ENCODE data around the gene CAMK1. TPM values are rescaled to one million over a fixed set of nuclear protein-coding genes. Genes with fewer than 3 reads are reported as not detected.

The CAMK1 gene
- polyA plus RNA-seq, 2 donors: 6.5 to 8.1 TPM

GRCh38 chr3:9785602-9786001 is 15.9 kb upstream of the CAMK1 start:
- no peak overlapping the region for H3K27ac ChIP-seq (ENCODE audit: low read depth in 2 of 2, low read length in 1 of 2)
- H3K27me3 ChIP-seq (ENCODE audit: control insufficient read depth in 1 of 2, insufficient read depth in 2 of 2, low read length in 2 of 2): no peaks in the 10 kb centered on the region
- H3K36me3 ChIP-seq (ENCODE audit: control insufficient read depth in 2 of 2, insufficient read depth in 2 of 2, low read length in 1 of 2): peaks cover 11 to 23% of the 10 kb centered on the region in 2 donors
- no peaks in the 10 kb centered on the region for H3K4me1 ChIP-seq (ENCODE audit: control insufficient read depth in 2 of 2, insufficient read depth in 2 of 2, low read length in 1 of 2)
- H3K9me3 ChIP-seq (ENCODE audit: control insufficient read depth in 2 of 2, insufficient read depth in 1 of 2, low read depth in 1 of 2, low read length in 1 of 2): no peaks in the 10 kb centered on the region
- 82 to 84% methylated on average over 7 of the region's 7 CpGs for WGBS, 2 donors
- H3K4me3 ChIP-seq (ENCODE audit: low read depth in 1 of 2, low read length in 2 of 2): no peak overlapping the region

DNA sequence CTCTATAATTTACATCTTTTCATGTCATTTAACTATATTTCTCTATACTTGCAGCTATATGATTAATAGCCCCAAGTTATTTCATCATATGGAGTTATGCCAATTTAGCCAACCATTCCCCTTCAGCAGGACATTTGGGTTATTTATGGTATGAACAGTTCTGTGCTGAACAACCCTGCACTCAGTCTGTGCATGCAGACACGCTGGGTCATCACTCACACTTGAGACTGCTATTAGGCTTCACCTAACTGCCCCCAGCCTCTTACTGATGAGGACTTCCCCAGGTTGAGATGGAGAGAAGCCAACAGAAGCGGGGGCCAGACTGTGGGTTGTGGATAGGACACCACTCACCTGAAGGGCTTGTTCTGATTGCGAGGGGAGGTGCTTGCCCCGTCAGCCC is 15.2 kb upstream of the CAMK1 start:
- H3K9me3 ChIP-seq (ENCODE audit: control insufficient read depth in 2 of 2, insufficient read depth in 1 of 2, low read depth in 1 of 2, low read length in 1 of 2): no peaks in the 10 kb centered on the region
- H3K36me3 ChIP-seq (ENCODE audit: control insufficient read depth in 2 of 2, insufficient read depth in 2 of 2, low read length in 1 of 2): peaks cover 11 to 29% of the 10 kb centered on the region in 2 donors
- no peaks in the 10 kb centered on the region for H3K27me3 ChIP-seq (ENCODE audit: control insufficient read depth in 1 of 2, insufficient read depth in 2 of 2, low read length in 2 of 2)
- no peak overlapping the region for H3K27ac ChIP-seq (ENCODE audit: low read depth in 2 of 2, low read length in 1 of 2)
- no peaks in the 10 kb centered on the region for H3K4me1 ChIP-seq (ENCODE audit: control insufficient read depth in 2 of 2, insufficient read depth in 2 of 2, low read length in 1 of 2)
- no peak overlapping the region for H3K4me3 ChIP-seq (ENCODE audit: low read depth in 1 of 2, low read length in 2 of 2)
- WGBS, 2 donors: 93 to 95% methylated on average over 4 of the region's 4 CpGs

DNA sequence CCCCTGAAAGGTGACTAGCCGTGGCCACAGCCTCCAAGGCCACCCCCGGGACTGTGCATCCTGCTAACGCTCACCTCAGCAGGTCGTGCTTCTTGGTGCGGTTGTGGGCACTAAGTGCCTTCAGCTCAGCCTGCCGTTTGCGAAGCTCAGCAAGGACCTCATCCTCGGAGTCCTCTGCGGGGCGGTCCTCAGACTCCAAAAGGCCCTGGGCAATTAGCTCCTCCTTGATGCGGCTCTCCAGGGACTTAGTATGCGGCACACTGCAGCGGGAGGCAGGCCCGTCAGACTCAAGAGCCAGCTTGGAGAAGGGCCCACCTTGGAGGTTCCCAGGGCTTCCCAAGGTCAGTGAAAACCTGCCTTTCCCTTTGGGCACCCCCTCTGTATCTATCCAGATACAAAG is 14.2 kb upstream of the CAMK1 start:
- H3K4me1 ChIP-seq (ENCODE audit: control insufficient read depth in 2 of 2, insufficient read depth in 2 of 2, low read length in 1 of 2): no peaks in the 10 kb centered on the region
- H3K36me3 ChIP-seq (ENCODE audit: control insufficient read depth in 2 of 2, insufficient read depth in 2 of 2, low read length in 1 of 2): peaks cover 4 to 21% of the 10 kb centered on the region in 2 donors
- H3K27me3 ChIP-seq (ENCODE audit: control insufficient read depth in 1 of 2, insufficient read depth in 2 of 2, low read length in 2 of 2): no peaks in the 10 kb centered on the region
- no peak overlapping the region for H3K4me3 ChIP-seq (ENCODE audit: low read depth in 1 of 2, low read length in 2 of 2)
- H3K27ac ChIP-seq (ENCODE audit: low read depth in 2 of 2, low read length in 1 of 2): no peak overlapping the region
- 92 to 94% methylated on average over 14 of the region's 14 CpGs for WGBS, 2 donors
- H3K9me3 ChIP-seq (ENCODE audit: control insufficient read depth in 2 of 2, insufficient read depth in 1 of 2, low read depth in 1 of 2, low read length in 1 of 2): no peaks in the 10 kb centered on the region

GRCh38 chr3:9782770-9783169 is 13.0 kb upstream of the CAMK1 start:
- WGBS, 2 donors: 34 to 37% methylated on average over 3 of the region's 3 CpGs
- Histone ChIP-seq H3K9me3 (ENCODE audit: control insufficient read depth in 2 of 2, insufficient read depth in 1 of 2, low read depth in 1 of 2, low read length in 1 of 2) (no peaks in the 10 kb centered on the region), H3K27me3 (ENCODE audit: control insufficient read depth in 1 of 2, insufficient read depth in 2 of 2, low read length in 2 of 2) (no peaks in the 10 kb centered on the region), H3K36me3 (ENCODE audit: control insufficient read depth in 2 of 2, insufficient read depth in 2 of 2, low read length in 1 of 2) (peaks cover 4 to 20% of the 10 kb centered on the region in 2 donors), H3K4me3 (ENCODE audit: low read depth in 1 of 2, low read length in 2 of 2) (no peak overlapping the region), H3K27ac (ENCODE audit: low read depth in 2 of 2, low read length in 1 of 2) (no peak overlapping the region), H3K4me1 (ENCODE audit: control insufficient read depth in 2 of 2, insufficient read depth in 2 of 2, low read length in 1 of 2) (no peaks in the 10 kb centered on the region)

GRCh38 chr3:9781978-9782603 is 12.3 kb upstream of the CAMK1 start:
- peaks cover 4 to 18% of the 10 kb centered on the region in 2 donors for H3K36me3 ChIP-seq (ENCODE audit: control insufficient read depth in 2 of 2, insufficient read depth in 2 of 2, low read length in 1 of 2)
- no peaks in the 10 kb centered on the region for H3K4me1 ChIP-seq (ENCODE audit: control insufficient read depth in 2 of 2, insufficient read depth in 2 of 2, low read length in 1 of 2)
- WGBS, 2 donors: 63 to 67% methylated on average over 3 of the region's 3 CpGs
- H3K4me3 ChIP-seq (ENCODE audit: low read depth in 1 of 2, low read length in 2 of 2): no peak overlapping the region
- no peaks in the 10 kb centered on the region for H3K27me3 ChIP-seq (ENCODE audit: control insufficient read depth in 1 of 2, insufficient read depth in 2 of 2, low read length in 2 of 2)
- no peak overlapping the region for H3K27ac ChIP-seq (ENCODE audit: low read depth in 2 of 2, low read length in 1 of 2)
- H3K9me3 ChIP-seq (ENCODE audit: control insufficient read depth in 2 of 2, insufficient read depth in 1 of 2, low read depth in 1 of 2, low read length in 1 of 2): no peaks in the 10 kb centered on the region

GRCh38 chr3:9781551-9781950 is 11.8 kb upstream of the CAMK1 start:
- WGBS, 2 donors: 71 to 79% methylated on average over 1 of the region's 1 CpG
- H3K36me3 ChIP-seq (ENCODE audit: control insufficient read depth in 2 of 2, insufficient read depth in 2 of 2, low read length in 1 of 2): peaks cover 4 to 16% of the 10 kb centered on the region in 2 donors

GRCh38 chr3:9780910-9781309 is 11.2 kb upstream of the CAMK1 start:
- no peak overlapping the region for H3K27ac ChIP-seq (ENCODE audit: low read depth in 2 of 2, low read length in 1 of 2)
- WGBS, 2 donors: 80 to 90% methylated on average over 4 of the region's 4 CpGs

More at GRCh38 chr3:9781551-9781950, 11.8 kb upstream of the CAMK1 start:
- H3K27me3 ChIP-seq (ENCODE audit: control insufficient read depth in 1 of 2, insufficient read depth in 2 of 2, low read length in 2 of 2): no peaks in the 10 kb centered on the region
- H3K4me1 ChIP-seq (ENCODE audit: control insufficient read depth in 2 of 2, insufficient read depth in 2 of 2, low read length in 1 of 2): no peaks in the 10 kb centered on the region
- H3K4me3 ChIP-seq (ENCODE audit: low read depth in 1 of 2, low read length in 2 of 2): no peak overlapping the region
- H3K9me3 ChIP-seq (ENCODE audit: control insufficient read depth in 2 of 2, insufficient read depth in 1 of 2, low read depth in 1 of 2, low read length in 1 of 2): no peaks in the 10 kb centered on the region
- H3K27ac ChIP-seq (ENCODE audit: low read depth in 2 of 2, low read length in 1 of 2): no peak overlapping the region

DNA sequence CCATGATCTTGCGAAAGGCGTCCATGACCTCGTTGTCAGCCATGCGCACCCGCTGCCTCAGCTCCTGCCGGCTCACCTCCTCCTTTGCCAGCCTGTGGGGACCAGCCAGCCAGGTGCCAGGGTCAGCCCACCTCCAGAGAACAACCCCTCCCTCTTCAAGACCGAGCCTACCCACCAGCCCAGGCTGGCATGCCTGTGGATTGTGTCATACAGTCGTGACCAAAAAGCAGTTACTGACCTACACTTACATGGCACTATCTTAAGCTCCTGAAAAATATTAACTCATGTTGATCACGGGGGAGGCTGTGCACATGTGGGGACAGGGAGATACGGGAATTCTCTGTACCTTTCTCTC is 10.7 kb upstream of the CAMK1 start:
- WGBS, 2 donors: 79 to 80% methylated on average over 10 of the region's 10 CpGs
- peaks cover 0 to 11% of the 10 kb centered on the region in 2 donors for H3K36me3 ChIP-seq (ENCODE audit: control insufficient read depth in 2 of 2, insufficient read depth in 2 of 2, low read length in 1 of 2)
- H3K9me3 ChIP-seq (ENCODE audit: control insufficient read depth in 2 of 2, insufficient read depth in 1 of 2, low read depth in 1 of 2, low read length in 1 of 2): no peaks in the 10 kb centered on the region
- H3K27me3 ChIP-seq (ENCODE audit: control insufficient read depth in 1 of 2, insufficient read depth in 2 of 2, low read length in 2 of 2): no peaks in the 10 kb centered on the region
- peak overlapping the region in 1 of 2 donors; percentile 42 for H3K27ac ChIP-seq (ENCODE audit: low read depth in 2 of 2, low read length in 1 of 2)
- no peaks in the 10 kb centered on the region for H3K4me1 ChIP-seq (ENCODE audit: control insufficient read depth in 2 of 2, insufficient read depth in 2 of 2, low read length in 1 of 2)
- H3K4me3 ChIP-seq (ENCODE audit: low read depth in 1 of 2, low read length in 2 of 2): no peak overlapping the region

More at GRCh38 chr3:9780910-9781309, 11.2 kb upstream of the CAMK1 start:
- Histone ChIP-seq H3K4me1 (ENCODE audit: control insufficient read depth in 2 of 2, insufficient read depth in 2 of 2, low read length in 1 of 2) (no peaks in the 10 kb centered on the region), H3K4me3 (ENCODE audit: low read depth in 1 of 2, low read length in 2 of 2) (no peak overlapping the region), H3K36me3 (ENCODE audit: control insufficient read depth in 2 of 2, insufficient read depth in 2 of 2, low read length in 1 of 2) (peaks cover 0 to 11% of the 10 kb centered on the region in 2 donors), H3K27me3 (ENCODE audit: control insufficient read depth in 1 of 2, insufficient read depth in 2 of 2, low read length in 2 of 2) (no peaks in the 10 kb centered on the region), H3K9me3 (ENCODE audit: control insufficient read depth in 2 of 2, insufficient read depth in 1 of 2, low read depth in 1 of 2, low read length in 1 of 2) (no peaks in the 10 kb centered on the region)

DNA sequence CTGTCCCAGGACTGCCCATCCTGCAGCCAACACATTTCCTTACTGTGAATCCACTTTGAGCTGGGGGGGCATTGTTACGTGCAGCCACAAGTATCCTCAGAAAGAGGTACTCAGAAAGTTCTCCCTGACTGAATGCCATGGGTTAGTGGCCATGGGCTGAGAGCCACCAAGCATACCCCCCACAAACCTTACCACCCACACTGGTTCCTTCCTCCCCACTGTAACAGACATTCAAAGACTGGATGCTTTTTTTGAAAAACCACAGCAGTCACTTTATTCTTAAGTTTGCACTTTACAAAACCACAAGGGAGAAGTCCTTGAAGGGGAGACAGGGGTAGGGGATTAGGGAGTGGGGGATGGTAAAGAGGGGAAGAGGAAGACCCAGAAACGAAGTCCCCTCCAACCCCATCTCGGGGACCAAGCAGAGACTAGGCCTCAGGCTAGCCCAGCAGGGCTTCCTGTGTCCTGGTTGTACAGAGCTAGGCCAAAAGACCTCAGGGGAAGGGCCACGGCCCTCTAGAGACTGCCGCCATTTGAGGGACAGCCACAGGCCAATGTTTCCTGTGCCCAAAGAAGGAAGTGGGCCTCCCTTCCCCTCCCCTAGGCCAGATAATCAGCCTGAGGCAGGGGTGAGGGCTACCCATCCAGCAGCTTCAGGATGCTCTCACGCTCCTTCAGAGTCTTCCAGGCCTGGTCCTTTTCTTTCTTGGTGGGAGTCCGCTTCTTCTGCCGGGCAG is 10.1 kb upstream of the CAMK1 start:
- Histone ChIP-seq H3K36me3 (ENCODE audit: control insufficient read depth in 2 of 2, insufficient read depth in 2 of 2, low read length in 1 of 2) (peaks cover 0 to 11% of the 10 kb centered on the region in 2 donors), H3K4me1 (ENCODE audit: control insufficient read depth in 2 of 2, insufficient read depth in 2 of 2, low read length in 1 of 2) (no peaks in the 10 kb centered on the region), H3K9me3 (ENCODE audit: control insufficient read depth in 2 of 2, insufficient read depth in 1 of 2, low read depth in 1 of 2, low read length in 1 of 2) (no peaks in the 10 kb centered on the region), H3K27ac (ENCODE audit: low read depth in 2 of 2, low read length in 1 of 2) (peak overlapping the region in 1 of 2 donors; percentile 42), H3K27me3 (ENCODE audit: control insufficient read depth in 1 of 2, insufficient read depth in 2 of 2, low read length in 2 of 2) (no peaks in the 10 kb centered on the region), H3K4me3 (ENCODE audit: low read depth in 1 of 2, low read length in 2 of 2) (no peak overlapping the region)
- WGBS, 2 donors: 68 to 74% methylated on average over 8 of the region's 8 CpGs

Data from esophagus (tissue), 2 donors.